Endothelial cell of umbilical vein (primary cell): ENCODE measurements around the gene AUTS2. TPM values are rescaled to one million over a fixed set of nuclear protein-coding genes. Genes with fewer than 3 reads are reported as not detected.

Experiments used
- BruUV-seq: library from RNA; stranded (reverse); fragments of 400-500 nt; replicated peaks from 2 replicates; lab custom pipeline; 2021; lab: Mats Ljungman, UMichigan
- CTCF ChIA-PET: fragments of 300-600, 350-600 bp; sonication (Branson Sonifier 250); formaldehyde crosslinking; loops from one replicate; lab custom pipeline; 2021; ENCODE audit warnings: antibody characterized with exemption, inconsistent platforms; lab: Charles Lee
- POLR2A ChIA-PET: fragments of 300-600, 350-600 bp; sonication (Branson Sonifier 250); formaldehyde crosslinking; loops from one replicate; lab custom pipeline; 2021; ENCODE audit warnings: antibody characterized with exemption, inconsistent platforms; lab: Charles Lee
- DNase-seq: peaks from one replicate; pipeline ENCODE4 v3.0.0-alpha.2; 2011; ENCODE audit warnings: low read depth, low spot score
- FAIRE-seq: peaks from 2 replicates; lab custom pipeline; 2011; peaks lifted over from hg19 to GRCh38; lab: Jason Lieb, UNC
- H2AFZ ChIP-seq: 2 replicates; pipeline ENCODE4 v1.6.0; 2012; ENCODE audit warnings: low read depth, low read length, control low read depth, inconsistent platforms
- H3K27ac ChIP-seq: 2 replicates; pipeline ENCODE4 v1.5.1; 2011; ENCODE audit warnings: low read depth, mild to moderate bottlenecking, control low read depth, low read length, moderate library complexity; ENCODE audit not compliant: insufficient read depth
- H3K27me3 ChIP-seq, 2 experiments: 2 replicates each; pipeline versions ENCODE4 v1.6.0 to v1.6.1; 2011; ENCODE audit warnings: low read length in 2 of 2, mixed read lengths in 1 of 2; ENCODE audit not compliant: control insufficient read depth in 2 of 2, insufficient read depth in 2 of 2
- H3K36me3 ChIP-seq, 2 experiments: 2 replicates in 1 of 2; 3 replicates in 1 of 2; pipeline ENCODE4 v1.5.1; 2011; ENCODE audit warnings: low read length in 2 of 2, mild to moderate bottlenecking in 1 of 2, moderate library complexity in 1 of 2; ENCODE audit not compliant: control insufficient read depth in 2 of 2, insufficient read depth in 2 of 2; ENCODE audit errors: extremely low read depth in 1 of 2
- H3K4me1 ChIP-seq: 3 replicates; pipeline ENCODE4 v1.5.1; 2011; ENCODE audit warnings: mild to moderate bottlenecking, low read length; ENCODE audit not compliant: control insufficient read depth, insufficient read depth; ENCODE audit errors: extremely low read depth
- H3K4me2 ChIP-seq: 2 replicates; pipeline ENCODE4 v1.6.1; 2011; ENCODE audit warnings: low read length, control low read depth, mixed read lengths; ENCODE audit not compliant: insufficient read depth
- H3K4me3 ChIP-seq, 3 experiments: fragments of 200-600 bp in 1 of 3; sonication (generic), shearing (Covaris generic) in 1 of 3; replicated peaks in 1 of 3; 2 replicates each; pipeline ENCODE4 v1.5.1; 2011 to 2016; ENCODE audit warnings: control low read depth in 3 of 3, low read length in 3 of 3, mild to moderate bottlenecking in 2 of 3, inconsistent platforms in 1 of 3, low read depth in 1 of 3, moderate library complexity in 1 of 3; ENCODE audit not compliant: insufficient read depth in 1 of 3
- H3K79me2 ChIP-seq: 2 replicates; pipeline ENCODE4 v1.6.0; 2012; ENCODE audit warnings: low read length, inconsistent platforms; ENCODE audit not compliant: control insufficient read depth, insufficient read depth
- H3K9ac ChIP-seq: replicated peaks from 2 replicates; pipeline ENCODE3; 2011; ENCODE audit warnings: low read length, control low read depth; ENCODE audit not compliant: insufficient read depth; ENCODE audit errors: extremely low read depth
- H3K9me1 ChIP-seq: replicated peaks from 3 replicates; pipeline ENCODE4 v1.6.0; 2011; ENCODE audit warnings: mild to moderate bottlenecking, low read length; ENCODE audit not compliant: control insufficient read depth, insufficient read depth; ENCODE audit errors: extremely low read depth
- H3K9me3 ChIP-seq: replicated peaks from 2 replicates; pipeline ENCODE4 v1.5.1; 2012; ENCODE audit warnings: low read length, inconsistent platforms; ENCODE audit not compliant: control insufficient read depth, insufficient read depth
- H4K20me1 ChIP-seq: replicated peaks from 2 replicates; pipeline ENCODE3; 2011; ENCODE audit warnings: mild to moderate bottlenecking, low read length; ENCODE audit not compliant: control insufficient read depth, insufficient read depth; ENCODE audit errors: extremely low read depth
- CTCF ChIP-seq, 2 donors: IDR thresholded peaks; 1 replicate in 1 of 2; 2 replicates in 1 of 2; pipeline ENCODE4 v1.5.1; 2011; ENCODE audit warnings: low read length in 2 of 2, mild to moderate bottlenecking in 2 of 2, moderate library complexity in 2 of 2, control low read depth in 1 of 2, inconsistent platforms in 1 of 2, low read depth in 1 of 2; ENCODE audit not compliant: insufficient read depth in 1 of 2; ENCODE audit errors: extremely low read depth in 1 of 2
- EZH2 ChIP-seq: IDR thresholded peaks from 2 replicates; pipeline ENCODE4 v1.6.1; 2012; ENCODE audit warnings: borderline replicate concordance, low read depth, mild to moderate bottlenecking, moderate library complexity, low read length, inconsistent platforms; ENCODE audit not compliant: severe bottlenecking
- FOS ChIP-seq: IDR thresholded peaks from 2 replicates; pipeline ENCODE4 v1.6.1; 2011; ENCODE audit warnings: mild to moderate bottlenecking, low read length, moderate library complexity, borderline replicate concordance; ENCODE audit not compliant: insufficient read depth
- GATA2 ChIP-seq: IDR thresholded peaks from 2 replicates; pipeline ENCODE4 v1.7.0; 2011; ENCODE audit warnings: low read depth, mild to moderate bottlenecking, moderate library complexity, mixed read lengths, low read length; ENCODE audit not compliant: insufficient read length, insufficient read depth
- JUN ChIP-seq: IDR thresholded peaks from 2 replicates; pipeline ENCODE4 v1.6.1; 2011; ENCODE audit warnings: borderline replicate concordance, low read depth; ENCODE audit not compliant: insufficient read length, insufficient read depth
- MAX ChIP-seq: IDR thresholded peaks from 2 replicates; pipeline ENCODE4 v1.6.1; 2011; ENCODE audit not compliant: insufficient read depth, insufficient read length
- MYC ChIP-seq: IDR thresholded peaks from one replicate; pipeline ENCODE4 v1.6.1; 2011; ENCODE audit warnings: mild to moderate bottlenecking, low read depth, low read length
- POLR2A ChIP-seq: IDR thresholded peaks from 2 replicates; pipeline ENCODE4 v1.6.1; 2012; ENCODE audit warnings: low read depth, mild to moderate bottlenecking, control low read depth, low read length
- POLR2AphosphoS5 ChIP-seq: IDR thresholded peaks from 2 replicates; pipeline ENCODE4 v1.6.1; 2012; ENCODE audit warnings: low read depth, mild to moderate bottlenecking, control low read depth, low read length, moderate library complexity; ENCODE audit not compliant: insufficient read depth
- dilution Hi-C: fragments of 300-500 bp; cut with MboI; formaldehyde crosslinking; loops from one replicate; pipeline ENCODE4 v1.15.0; 2019; ENCODE audit warnings: low sequenced_read_pairs; ENCODE audit not compliant: extremely low pct_ligation_motif_present
- intact Hi-C: fragments of 100-400 bp; cut with micrococcal nuclease; formaldehyde crosslinking; loops from one replicate; pipeline ENCODE4 v1.10.0; 2022
- polyA plus RNA-seq, 4 experiments: library from polyadenylated mRNA; depleted of rRNA in 3 of 4; stranded (reverse) in 3 of 4; unstranded in 1 of 4; fragments of >200 nt; gene quantifications; 2 replicates each; pipeline versions ENCODE4 v1.2.1 to v1.2.3, GENCODE V29; 2011 to 2012; ENCODE audit warnings: missing spikeins in 1 of 4
- total RNA-seq: library from RNA; stranded (reverse); gene quantifications from 2 replicates; pipeline ENCODE4 v1.2.3, GENCODE V29; 2021

AUTS2 gene
- total and polyA plus RNA-seq, 2 donors (not counting 3 experiments of a cell fraction or from before 2014, with no cell fraction given), result 0.59 to 8.0 TPM

- no peaks in the 10 kb centered on the region for H3K27me3 ChIP-seq
- no peak overlapping the region for H2AFZ ChIP-seq
- H3K9me3 ChIP-seq, result no peaks in the 10 kb centered on the region
- no peaks in the 10 kb centered on the region for H3K36me3 ChIP-seq
- no peak for TF ChIP-seq MAX
- TF ChIP-seq MYC, result no peak
- no peak for TF ChIP-seq POLR2A
- TF ChIP-seq CTCF (IDR thresholded peaks at IDR 0.05; ENCODE audit: extremely low read depth in 1 of 2, insufficient read depth in 1 of 2, low read depth in 1 of 2, low read length in 2 of 2), result no peak
- TF ChIP-seq FOS, result no peak
- TF ChIP-seq POLR2AphosphoS5, result no peak
- no peak for TF ChIP-seq EZH2
- TF ChIP-seq JUN, result no peak
- TF ChIP-seq GATA2, result no peak
- no peak overlapping the region for H3K4me2 ChIP-seq
- no peaks in the 10 kb centered on the region for H4K20me1 ChIP-seq
- no TSS peak for BruUV-seq
- no peaks in the 10 kb centered on the region for H3K9me1 ChIP-seq
- H3K4me1 ChIP-seq, result no peaks in the 10 kb centered on the region
- CTCF ChIA-PET, result no interaction called here
- H3K9ac ChIP-seq, result no peak overlapping the region
- no peaks in the 10 kb centered on the region for H3K79me2 ChIP-seq
- dilution Hi-C loops, result no loop called here
- FAIRE-seq (no peak), DNase-seq (no peak)
- no peak overlapping the region for H3K27ac ChIP-seq
- intact Hi-C loops, result no loop called here
- POLR2A ChIA-PET, result no interaction called here
- H3K4me3 ChIP-seq, result no peak overlapping the region
Observed at GRCh38 chr7:70132226-70132851, 534.1 kb downstream of the AUTS2 start.
